Thyroid gland (tissue), 4 donors: ENCODE measurements around the gene KLRF1. TPM values are rescaled to one million over a fixed set of nuclear protein-coding genes. Genes with fewer than 3 reads are reported as not detected.
"Not testable (repeated sequence)": the region's sequence is repeated elsewhere in the genome, so short reads cannot be mapped to it uniquely, and the experiment has no call there.

Experiments used
- DNase-seq, 2 donors: peaks; one replicate each; pipeline ENCODE4 v3.0.0-alpha.2; 2019
- H3K27ac ChIP-seq, 3 donors: fragments of 200-600 bp; sonication (generic); 1 replicate in 2 of 3; 2 replicates in 1 of 3; pipeline ENCODE4 v1.5.1; 2016 to 2019; ENCODE audit warnings: mild to moderate bottlenecking in 1 of 3, moderate library complexity in 1 of 3
- H3K27me3 ChIP-seq: fragments of 200-600 bp; sonication (generic); one replicate; pipeline ENCODE4 v1.5.1; 2019
- H3K36me3 ChIP-seq, 2 donors: fragments of 200-600 bp; sonication (generic); one replicate each; pipeline ENCODE4 v1.5.1; 2016 to 2019
- H3K4me1 ChIP-seq, 2 donors: fragments of 200-600 bp; sonication (generic); one replicate each; pipeline ENCODE4 v1.5.1; 2017 to 2019
- H3K4me3 ChIP-seq, 3 donors: fragments of 200-600 bp; sonication (generic); replicated peaks in 1 of 3; 1 replicate in 2 of 3; 2 replicates in 1 of 3; pipeline ENCODE4 v1.5.1; 2016; ENCODE audit warnings: mild to moderate bottlenecking in 1 of 3
- H3K9me3 ChIP-seq: fragments of 200-600 bp; sonication (generic); one replicate; pipeline ENCODE4 v1.5.1; 2017
- CTCF ChIP-seq, 6 experiments: fragments of 200-600 bp in 3 of 6; fragments of 450-650 bp in 3 of 6; sonication (generic) in 3 of 6; IDR thresholded peaks; one replicate each; pipeline ENCODE4 v1.5.1; 2016 to 2019; ENCODE audit warnings: antibody characterized with exemption in 6 of 6, mild to moderate bottlenecking in 2 of 6, inconsistent platforms in 1 of 6, moderate library complexity in 1 of 6
- POLR2A ChIP-seq, 2 donors: fragments of 450-650 bp; IDR thresholded peaks; one replicate each; pipeline ENCODE4 v1.6.1; 2017; ENCODE audit warnings: antibody characterized with exemption in 2 of 2, mild to moderate bottlenecking in 2 of 2, moderate library complexity in 1 of 2
- WGBS, 2 donors: methylation state at CpG; one replicate each; pipeline ENCODE4 v1.1.5; 2017; 5-methylcytosine and 5-hydroxymethylcytosine counted together
- intact Hi-C: fragments of 100-400 bp; cut with DNase I; formaldehyde crosslinking; loops from one replicate; pipeline ENCODE4 v1.15.1; 2023
- total RNA-seq, 4 donors: library from RNA; depleted of rRNA; stranded (reverse); fragments of >200 nt; gene quantifications; one replicate each; pipeline ENCODE4 v1.2.3, GENCODE V29; 2016

Gene KLRF1
- total RNA-seq, 4 donors from 2014 or later = 0.78 to 1.0 TPM; not detected in 2

GRCh38 chr12:9868951-9869306, 41.6 kb downstream of the KLRF1 start:
- no peaks in the 10 kb centered on the region for H3K9me3 ChIP-seq
- no peaks in the 10 kb centered on the region for H3K27me3 ChIP-seq
- H3K4me3 ChIP-seq = peak overlapping the region in 2 of 3 donors; percentile 27 to 61
- intact Hi-C loops = no loop called here
- TF ChIP-seq POLR2A (IDR thresholded peaks at IDR 0.05) (no peak), CTCF (IDR thresholded peaks at IDR 0.05) (no peak)
- 50 to 57% methylated on average over 4 of the region's 4 CpGs for WGBS, 2 donors
- DNase-seq = no peak
- H3K27ac ChIP-seq = peak overlapping the region; percentile 70 to 94 (median 79)
- no peaks in the 10 kb centered on the region for H3K36me3 ChIP-seq
- H3K4me1 ChIP-seq = no peaks in the 10 kb centered on the region

GRCh38 chr12:9869307-9870161, 42.3 kb downstream of the KLRF1 start, which contains the start of gene CLEC2B:
Gene CLEC2B, minus strand, starts transcription at chr12:9869354.
- Histone ChIP-seq H3K27ac (peak within 1 kb of the TSS; percentile 70 to 94 (median 79)), H3K4me1 (no peaks in the 10 kb centered on the region), H3K27me3 (no peaks in the 10 kb centered on the region), H3K36me3 (no peaks in the 10 kb centered on the region), H3K4me3 (peak within 1 kb of the TSS in 2 of 3 donors; percentile 27 to 61), H3K9me3 (no peaks in the 10 kb centered on the region)
- 7% methylated on average over 11 of the region's 11 CpGs for WGBS, 2 donors
- peak in 1 of 2 donors; percentile 38 for TF ChIP-seq POLR2A (IDR thresholded peaks at IDR 0.05)
- TF ChIP-seq CTCF (IDR thresholded peaks at IDR 0.05) = no peak
- no peak for DNase-seq
- intact Hi-C loops = no loop called here

GRCh38 chr12:9870286-9870866, 43.1 kb downstream of the KLRF1 start:
- Histone ChIP-seq H3K27me3 (no peaks in the 10 kb centered on the region), H3K27ac (peak overlapping the region; percentile 70 to 94 (median 79)), H3K9me3 (no peaks in the 10 kb centered on the region), H3K4me3 (peak overlapping the region in 1 of 3 donors; percentile 27), H3K4me1 (no peaks in the 10 kb centered on the region), H3K36me3 (no peaks in the 10 kb centered on the region)
- DNase-seq = peak in 1 of 2 donors; percentile 15
- WGBS, 2 donors = 75 to 82% methylated on average over 2 of the region's 2 CpGs
- intact Hi-C loops = no loop called here
- TF ChIP-seq POLR2A (IDR thresholded peaks at IDR 0.05) (no peak), CTCF (IDR thresholded peaks at IDR 0.05) (no peak)

GRCh38 chr12:9872162-9872561, 44.9 kb downstream of the KLRF1 start:
- Histone ChIP-seq H3K4me3 (no peak overlapping the region), H3K27me3 (no peaks in the 10 kb centered on the region), H3K9me3 (no peaks in the 10 kb centered on the region), H3K36me3 (no peaks in the 10 kb centered on the region), H3K27ac (no peak overlapping the region), H3K4me1 (no peaks in the 10 kb centered on the region)
- 89 to 93% methylated on average over 3 of the region's 3 CpGs for WGBS, 2 donors
- no peak for TF ChIP-seq CTCF (IDR thresholded peaks at IDR 0.05)
- TF ChIP-seq POLR2A (IDR thresholded peaks at IDR 0.05) = no peak
- no peak for DNase-seq
- intact Hi-C loops = no loop called here

- intact Hi-C loops = no loop called here
- no peak overlapping the region for H3K27ac ChIP-seq
Observed at GRCh38 chr12:9872742-9873141, 45.5 kb downstream of the KLRF1 start.

GRCh38 chr12:9876120-9876519, 48.8 kb downstream of the KLRF1 start:
- DNase-seq, H3K36me3 ChIP-seq, H3K27me3 ChIP-seq, intact Hi-C loops, H3K4me3 ChIP-seq, H3K9me3 ChIP-seq, H3K27ac ChIP-seq, H3K4me1 ChIP-seq: not testable (repeated sequence)
- 93 to 95% methylated on average over 5 to 8 of the region's 26 CpGs for WGBS, 2 donors

More at GRCh38 chr12:9872742-9873141, 45.5 kb downstream of the KLRF1 start:
- H3K36me3 ChIP-seq = no peaks in the 10 kb centered on the region
- H3K4me3 ChIP-seq = no peak overlapping the region
- TF ChIP-seq POLR2A (IDR thresholded peaks at IDR 0.05) (no peak), CTCF (IDR thresholded peaks at IDR 0.05) (no peak)
- no peak for DNase-seq
- WGBS, 2 donors = 75 to 77% methylated on average over 11 of the region's 11 CpGs
- H3K9me3 ChIP-seq = no peaks in the 10 kb centered on the region
- no peaks in the 10 kb centered on the region for H3K27me3 ChIP-seq
- no peaks in the 10 kb centered on the region for H3K4me1 ChIP-seq
